Astrocyte (in vitro differentiated cells and primary cell): ENCODE results near the gene EFEMP1. TPM values are rescaled to one million over a fixed set of nuclear protein-coding genes. Genes with fewer than 3 reads are reported as not detected.
A peak's percentile ranks its signal among the peaks of the same experiment; 100 is the strongest.

Experiments
- DNase-seq: peaks from one replicate; pipeline ENCODE4 v3.0.0-alpha.2; 2010; ENCODE audit warnings: low read depth
- FAIRE-seq: peaks from 2 replicates; lab custom pipeline; 2011; peaks lifted over from hg19 to GRCh38; lab: Jason Lieb, UNC
- H2AFZ ChIP-seq: 2 replicates; pipeline ENCODE4 v1.6.0; 2012; ENCODE audit warnings: low read depth, low read length, inconsistent platforms
- H3K27ac ChIP-seq: 2 replicates; pipeline ENCODE4 v1.5.1; 2011; ENCODE audit warnings: low read depth, low read length, inconsistent platforms
- H3K27me3 ChIP-seq: 2 replicates; pipeline ENCODE4 v1.6.0; 2011; ENCODE audit warnings: low read length, inconsistent platforms; ENCODE audit not compliant: insufficient read depth
- H3K36me3 ChIP-seq: 2 replicates; pipeline ENCODE4 v1.5.1; 2011; ENCODE audit warnings: low read length, inconsistent platforms; ENCODE audit not compliant: insufficient read depth
- H3K4me1 ChIP-seq: 2 replicates; pipeline ENCODE4 v1.5.1; 2011; ENCODE audit warnings: low read length, inconsistent platforms; ENCODE audit not compliant: insufficient read depth
- H3K4me2 ChIP-seq: 2 replicates; pipeline ENCODE4 v1.6.0; 2012; ENCODE audit warnings: low read length, inconsistent platforms
- H3K4me3 ChIP-seq: 2 replicates; pipeline ENCODE4 v1.5.1; 2011; ENCODE audit warnings: low read depth, mild to moderate bottlenecking, low read length, inconsistent platforms; ENCODE audit not compliant: insufficient read depth
- H3K79me2 ChIP-seq: 2 replicates; pipeline ENCODE4 v1.6.0; 2012; ENCODE audit warnings: mild to moderate bottlenecking, low read length, inconsistent platforms; ENCODE audit not compliant: insufficient read depth
- H3K9ac ChIP-seq: 2 replicates; pipeline ENCODE4 v1.6.0; 2012; ENCODE audit warnings: mild to moderate bottlenecking, low read length, inconsistent platforms
- H3K9me3 ChIP-seq: 2 replicates; pipeline ENCODE4 v1.5.1; 2012; ENCODE audit warnings: low read depth, mild to moderate bottlenecking, low read length, inconsistent platforms; ENCODE audit not compliant: insufficient read depth
- H4K20me1 ChIP-seq: 2 replicates; pipeline ENCODE4 v1.6.0; 2012; ENCODE audit warnings: low read length, inconsistent platforms; ENCODE audit not compliant: insufficient read depth
- H3K27ac Mint-ChIP-seq: one replicate; pipeline ENCODE4 v1.8.0; 2021; ENCODE audit warnings: mild to moderate bottlenecking, mixed read lengths; ENCODE audit not compliant: unreplicated experiment
- H3K27me3 Mint-ChIP-seq: one replicate; pipeline ENCODE4 v1.8.0; 2021; ENCODE audit warnings: low read depth, mixed read lengths; ENCODE audit not compliant: unreplicated experiment
- H3K36me3 Mint-ChIP-seq: one replicate; pipeline ENCODE4 v1.8.0; 2021; ENCODE audit warnings: low read depth, mixed read lengths; ENCODE audit not compliant: unreplicated experiment
- H3K4me1 Mint-ChIP-seq: one replicate; pipeline ENCODE4 v1.8.0; 2021; ENCODE audit warnings: low read depth, mixed read lengths; ENCODE audit not compliant: unreplicated experiment
- H3K4me3 Mint-ChIP-seq: one replicate; pipeline ENCODE4 v1.8.0; 2021; ENCODE audit warnings: mild to moderate bottlenecking, moderate library complexity, mixed read lengths; ENCODE audit not compliant: unreplicated experiment
- H3K9me3 Mint-ChIP-seq: one replicate; pipeline ENCODE4 v1.8.0; 2021; ENCODE audit warnings: mild to moderate bottlenecking, mixed read lengths; ENCODE audit not compliant: unreplicated experiment
- CTCF ChIP-seq: IDR thresholded peaks from 2 replicates; pipeline ENCODE4 v1.5.1; 2011; ENCODE audit warnings: low read depth, mild to moderate bottlenecking, inconsistent platforms, low read length, moderate library complexity; ENCODE audit not compliant: insufficient read depth
- EZH2 ChIP-seq: IDR thresholded peaks from 2 replicates; pipeline ENCODE4 v1.6.1; 2012; ENCODE audit warnings: mild to moderate bottlenecking, low read length, inconsistent platforms; ENCODE audit not compliant: insufficient read depth
- total RNA-seq: library from RNA; stranded (reverse); gene quantifications from 2 replicates; pipeline ENCODE4 v1.2.1, GENCODE V29; 2021

Gene EFEMP1
- total RNA-seq, 1 donor from 2014 or later = 155 TPM

GRCh38 chr2:55949211-55949610, 25.6 kb upstream of the EFEMP1 start:
- no peaks in the 10 kb centered on the region for H3K4me1 Mint-ChIP-seq
- Histone ChIP-seq H3K27ac (no peak overlapping the region), H3K79me2 (no peaks in the 10 kb centered on the region), H3K4me1 (no peaks in the 10 kb centered on the region), H3K36me3 (no peaks in the 10 kb centered on the region), H2AFZ (no peak overlapping the region), H4K20me1 (no peaks in the 10 kb centered on the region), H3K27me3 (no peaks in the 10 kb centered on the region), H3K4me3 (no peak overlapping the region), H3K9ac (no peak overlapping the region), H3K9me3 (no peaks in the 10 kb centered on the region), H3K4me2 (no peak overlapping the region)
- TF ChIP-seq EZH2 = no peak
- TF ChIP-seq CTCF = no peak
- H3K27ac Mint-ChIP-seq = no peak overlapping the region
- no peaks in the 10 kb centered on the region for H3K36me3 Mint-ChIP-seq
- peaks cover 7% of the 10 kb centered on the region for H3K9me3 Mint-ChIP-seq
- no peak for DNase-seq
- peaks cover 4% of the 10 kb centered on the region for H3K27me3 Mint-ChIP-seq
- no peak for FAIRE-seq
- no peak overlapping the region for H3K4me3 Mint-ChIP-seq

GRCh38 chr2:55948176-55948923, 24.8 kb upstream of the EFEMP1 start:
- H2AFZ ChIP-seq = no peak overlapping the region
- TF ChIP-seq CTCF = no peak
- no peak for FAIRE-seq

GRCh38 chr2:55947752-55948151, 24.2 kb upstream of the EFEMP1 start:
- Mint-ChIP-seq H3K27me3 (peaks cover 4% of the 10 kb centered on the region), H3K9me3 (peaks cover 7% of the 10 kb centered on the region), H3K4me3 (no peak overlapping the region), H3K27ac (no peak overlapping the region), H3K4me1 (no peaks in the 10 kb centered on the region), H3K36me3 (no peaks in the 10 kb centered on the region)
- Histone ChIP-seq H3K79me2 (no peaks in the 10 kb centered on the region), H3K27ac (no peak overlapping the region), H4K20me1 (no peaks in the 10 kb centered on the region), H3K9me3 (no peaks in the 10 kb centered on the region), H2AFZ (no peak overlapping the region), H3K27me3 (no peaks in the 10 kb centered on the region), H3K4me1 (no peaks in the 10 kb centered on the region), H3K9ac (no peak overlapping the region), H3K4me2 (no peak overlapping the region), H3K4me3 (no peak overlapping the region), H3K36me3 (no peaks in the 10 kb centered on the region)
- FAIRE-seq (no peak), DNase-seq (peak; percentile 14)
- no peak for TF ChIP-seq EZH2
- TF ChIP-seq CTCF = no peak

More at GRCh38 chr2:55948176-55948923, 24.8 kb upstream of the EFEMP1 start:
- H3K4me1 Mint-ChIP-seq = no peaks in the 10 kb centered on the region
- H3K9me3 ChIP-seq = no peaks in the 10 kb centered on the region
- no peak overlapping the region for H3K9ac ChIP-seq
- H3K79me2 ChIP-seq = no peaks in the 10 kb centered on the region
- H3K27me3 Mint-ChIP-seq = peaks cover 4% of the 10 kb centered on the region
- no peaks in the 10 kb centered on the region for H3K4me1 ChIP-seq
- H3K36me3 Mint-ChIP-seq = no peaks in the 10 kb centered on the region
- no peaks in the 10 kb centered on the region for H3K27me3 ChIP-seq
- H3K27ac Mint-ChIP-seq = no peak overlapping the region
- H3K36me3 ChIP-seq = no peaks in the 10 kb centered on the region
- no peak overlapping the region for H3K4me3 ChIP-seq
- peak; percentile 50 for DNase-seq
- no peaks in the 10 kb centered on the region for H4K20me1 ChIP-seq
- peaks cover 7% of the 10 kb centered on the region for H3K9me3 Mint-ChIP-seq
- no peak overlapping the region for H3K4me2 ChIP-seq
- no peak overlapping the region for H3K4me3 Mint-ChIP-seq
- no peak overlapping the region for H3K27ac ChIP-seq
